Panc1 (cell line): ENCODE results near the gene SNRNP48. TPM values are rescaled to one million over a fixed set of nuclear protein-coding genes. Genes with fewer than 3 reads are reported as not detected.

Experiments used
- ATAC-seq: fragments of 200-7000 bp; cut with Tn5 transposase; 2 replicates; pipeline ENCODE4 v1.9.1; 2020; ENCODE audit warnings: mild to moderate bottlenecking, moderate library complexity
- BruUV-seq: library from RNA; stranded (reverse); fragments of 400-500 nt; replicated peaks from 2 replicates; lab custom pipeline; 2021; lab: Mats Ljungman, UMichigan
- CTCF ChIA-PET: fragments of 300-600 bp; sonication (Branson Sonifier 250); formaldehyde crosslinking; loops from one replicate; lab custom pipeline; 2022; ENCODE audit warnings: antibody characterized with exemption; lab: Charles Lee
- POLR2A ChIA-PET: fragments of 300-600 bp; sonication (Branson Sonifier 250); formaldehyde crosslinking; loops from one replicate; lab custom pipeline; 2022; ENCODE audit warnings: antibody characterized with exemption; lab: Charles Lee
- DNase-seq: peaks from one replicate; pipeline ENCODE4 v3.0.0-alpha.2; 2010; ENCODE audit warnings: low read depth, low spot score
- H3K27ac ChIP-seq: 2 replicates; pipeline ENCODE4 v1.5.1; 2011; ENCODE audit warnings: mild to moderate bottlenecking, low read length, inconsistent platforms
- H3K27me3 ChIP-seq: fragments of 200-500 bp; sonication (Bioruptor generic); 2 replicates; pipeline ENCODE4 v1.6.0; 2014; ENCODE audit warnings: low read length, inconsistent platforms; ENCODE audit not compliant: control insufficient read depth, insufficient read depth
- H3K36me3 ChIP-seq: fragments of 200-500 bp; sonication (Bioruptor generic); 2 replicates; pipeline ENCODE4 v1.5.1; 2014; ENCODE audit warnings: inconsistent platforms, mild to moderate bottlenecking, low read length, moderate library complexity; ENCODE audit not compliant: control insufficient read depth, insufficient read depth
- H3K4me1 ChIP-seq: 2 replicates; pipeline ENCODE4 v1.5.1; 2011; ENCODE audit warnings: inconsistent platforms, mild to moderate bottlenecking, low read length, moderate library complexity; ENCODE audit not compliant: control insufficient read depth, insufficient read depth
- H3K4me3 ChIP-seq, 2 experiments: 2 replicates each; pipeline ENCODE4 v1.5.1; 2011 to 2012; ENCODE audit warnings: low read depth in 2 of 2, low read length in 2 of 2, mild to moderate bottlenecking in 2 of 2, inconsistent platforms in 1 of 2, moderate library complexity in 1 of 2
- H3K9me3 ChIP-seq: fragments of 200-500 bp; sonication (Bioruptor generic); 2 replicates; pipeline ENCODE4 v1.5.1; 2014; ENCODE audit warnings: low read depth, mild to moderate bottlenecking, inconsistent platforms, low read length, moderate library complexity; ENCODE audit not compliant: control insufficient read depth, insufficient read depth
- POLR2AphosphoS5 ChIP-seq: IDR thresholded peaks from 2 replicates; pipeline ENCODE4 v1.6.1; 2012; ENCODE audit warnings: mild to moderate bottlenecking, low read depth, low read length, moderate library complexity
- SIN3A ChIP-seq: IDR thresholded peaks from 2 replicates; pipeline ENCODE4 v1.6.1; 2012; ENCODE audit warnings: low read depth, mild to moderate bottlenecking, low read length, moderate library complexity, borderline replicate concordance; ENCODE audit not compliant: insufficient read depth
- TCF7L2 ChIP-seq: IDR thresholded peaks from 2 replicates; pipeline ENCODE4 v1.6.1; 2011; ENCODE audit warnings: mild to moderate bottlenecking, low read depth, low read length, inconsistent platforms
- in situ Hi-C: cut with HindIII; loops from 2 replicates; pipeline ENCODE4 v1.10.0; 2016; ENCODE audit warnings: low sequenced_read_pairs, low pct_unique_long_range_greater_than_20kb
- intact Hi-C: fragments of 100-400 bp; cut with micrococcal nuclease; formaldehyde crosslinking; loops from one replicate; pipeline ENCODE4 v1.10.0; 2022; ENCODE audit not compliant: unreplicated experiment
- total RNA-seq: library from RNA; stranded (reverse); gene quantifications from one replicate; pipeline ENCODE4 v1.2.1, GENCODE V29; 2021; ENCODE audit not compliant: unreplicated experiment
- TF ChIP-seq, protein P1 (sequence below), 2 experiments: IDR thresholded peaks; 2 replicates each; pipeline ENCODE4 v1.6.1; 2011 to 2012; ENCODE audit warnings: low read depth in 2 of 2, control low read depth in 1 of 2, low read length in 1 of 2, mild to moderate bottlenecking in 1 of 2, moderate library complexity in 1 of 2; ENCODE audit not compliant: insufficient read depth in 1 of 2
- TF ChIP-seq, protein P2 (sequence below): fragments of 450-650 bp; IDR thresholded peaks from 2 replicates; pipeline ENCODE4 v1.5.1; 2017; ENCODE audit warnings: mild to moderate bottlenecking

SNRNP48 gene
- total RNA-seq, 1 experiment from 2014 or later: 10.7 TPM

- Histone ChIP-seq H3K9me3 (no peaks in the 10 kb centered on the region), H3K27ac (no peak overlapping the region), H3K4me1 (no peaks in the 10 kb centered on the region), H3K4me3 (no peak overlapping the region), H3K36me3 (no peaks in the 10 kb centered on the region), H3K27me3 (no peaks in the 10 kb centered on the region)
- in situ Hi-C loops: no loop called here
- no peak for ATAC-seq
- intact Hi-C loops: no loop called here
- no peak for DNase-seq
- POLR2A ChIA-PET: no interaction called here
- TF ChIP-seq SIN3A: no peak
- TF ChIP-seq, protein P1, sequence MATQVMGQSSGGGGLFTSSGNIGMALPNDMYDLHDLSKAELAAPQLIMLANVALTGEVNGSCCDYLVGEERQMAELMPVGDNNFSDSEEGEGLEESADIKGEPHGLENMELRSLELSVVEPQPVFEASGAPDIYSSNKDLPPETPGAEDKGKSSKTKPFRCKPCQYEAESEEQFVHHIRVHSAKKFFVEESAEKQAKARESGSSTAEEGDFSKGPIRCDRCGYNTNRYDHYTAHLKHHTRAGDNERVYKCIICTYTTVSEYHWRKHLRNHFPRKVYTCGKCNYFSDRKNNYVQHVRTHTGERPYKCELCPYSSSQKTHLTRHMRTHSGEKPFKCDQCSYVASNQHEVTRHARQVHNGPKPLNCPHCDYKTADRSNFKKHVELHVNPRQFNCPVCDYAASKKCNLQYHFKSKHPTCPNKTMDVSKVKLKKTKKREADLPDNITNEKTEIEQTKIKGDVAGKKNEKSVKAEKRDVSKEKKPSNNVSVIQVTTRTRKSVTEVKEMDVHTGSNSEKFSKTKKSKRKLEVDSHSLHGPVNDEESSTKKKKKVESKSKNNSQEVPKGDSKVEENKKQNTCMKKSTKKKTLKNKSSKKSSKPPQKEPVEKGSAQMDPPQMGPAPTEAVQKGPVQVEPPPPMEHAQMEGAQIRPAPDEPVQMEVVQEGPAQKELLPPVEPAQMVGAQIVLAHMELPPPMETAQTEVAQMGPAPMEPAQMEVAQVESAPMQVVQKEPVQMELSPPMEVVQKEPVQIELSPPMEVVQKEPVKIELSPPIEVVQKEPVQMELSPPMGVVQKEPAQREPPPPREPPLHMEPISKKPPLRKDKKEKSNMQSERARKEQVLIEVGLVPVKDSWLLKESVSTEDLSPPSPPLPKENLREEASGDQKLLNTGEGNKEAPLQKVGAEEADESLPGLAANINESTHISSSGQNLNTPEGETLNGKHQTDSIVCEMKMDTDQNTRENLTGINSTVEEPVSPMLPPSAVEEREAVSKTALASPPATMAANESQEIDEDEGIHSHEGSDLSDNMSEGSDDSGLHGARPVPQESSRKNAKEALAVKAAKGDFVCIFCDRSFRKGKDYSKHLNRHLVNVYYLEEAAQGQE (IDR thresholded peaks at IDR 0.05; ENCODE audit: insufficient read depth in 1 of 2, low read depth in 2 of 2, low read length in 1 of 2): no peak
- no peak for TF ChIP-seq TCF7L2
- no peak for TF ChIP-seq POLR2AphosphoS5
- TF ChIP-seq, protein P2, sequence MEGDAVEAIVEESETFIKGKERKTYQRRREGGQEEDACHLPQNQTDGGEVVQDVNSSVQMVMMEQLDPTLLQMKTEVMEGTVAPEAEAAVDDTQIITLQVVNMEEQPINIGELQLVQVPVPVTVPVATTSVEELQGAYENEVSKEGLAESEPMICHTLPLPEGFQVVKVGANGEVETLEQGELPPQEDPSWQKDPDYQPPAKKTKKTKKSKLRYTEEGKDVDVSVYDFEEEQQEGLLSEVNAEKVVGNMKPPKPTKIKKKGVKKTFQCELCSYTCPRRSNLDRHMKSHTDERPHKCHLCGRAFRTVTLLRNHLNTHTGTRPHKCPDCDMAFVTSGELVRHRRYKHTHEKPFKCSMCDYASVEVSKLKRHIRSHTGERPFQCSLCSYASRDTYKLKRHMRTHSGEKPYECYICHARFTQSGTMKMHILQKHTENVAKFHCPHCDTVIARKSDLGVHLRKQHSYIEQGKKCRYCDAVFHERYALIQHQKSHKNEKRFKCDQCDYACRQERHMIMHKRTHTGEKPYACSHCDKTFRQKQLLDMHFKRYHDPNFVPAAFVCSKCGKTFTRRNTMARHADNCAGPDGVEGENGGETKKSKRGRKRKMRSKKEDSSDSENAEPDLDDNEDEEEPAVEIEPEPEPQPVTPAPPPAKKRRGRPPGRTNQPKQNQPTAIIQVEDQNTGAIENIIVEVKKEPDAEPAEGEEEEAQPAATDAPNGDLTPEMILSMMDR: no peak
- CTCF ChIA-PET: no interaction called here
- BruUV-seq: no TSS peak
Observed at GRCh38 chr6:7650878-7651277, 60.9 kb downstream of the SNRNP48 start.

- Histone ChIP-seq H3K27ac (no peak overlapping the region), H3K36me3 (no peaks in the 10 kb centered on the region), H3K27me3 (no peaks in the 10 kb centered on the region), H3K9me3 (no peaks in the 10 kb centered on the region), H3K4me1 (no peaks in the 10 kb centered on the region), H3K4me3 (no peak overlapping the region)
- POLR2A ChIA-PET: no interaction called here
- in situ Hi-C loops: no loop called here
- CTCF ChIA-PET: no interaction called here
- intact Hi-C loops: no loop called here
- TF ChIP-seq, protein P1 (IDR thresholded peaks at IDR 0.05; ENCODE audit: insufficient read depth in 1 of 2, low read depth in 2 of 2, low read length in 1 of 2): no peak
- TF ChIP-seq POLR2AphosphoS5 (no peak), SIN3A (no peak)
- ATAC-seq (no peak), DNase-seq (no peak)
- no TSS peak for BruUV-seq
Observed at GRCh38 chr6:7652957-7653356, 63.0 kb downstream of the SNRNP48 start.
